GM23248 (cell line): ENCODE measurements around the gene RANBP6. TPM values are rescaled to one million over a fixed set of nuclear protein-coding genes. Genes with fewer than 3 reads are reported as not detected.

Experiments
- DNase-seq: peaks from one replicate; pipeline ENCODE4 v3.0.0-alpha.2; 2015
- H2AFZ ChIP-seq: fragments of 200-600 bp; sonication (generic); 2 replicates; pipeline ENCODE4 v1.6.1; 2016; ENCODE audit warnings: antibody characterized with exemption
- H3F3A ChIP-seq: fragments of 200-600 bp; sonication (generic); 2 replicates; pipeline ENCODE4 v1.6.1; 2016; ENCODE audit warnings: mild to moderate bottlenecking, antibody characterized with exemption, mixed run types; ENCODE audit not compliant: insufficient read depth
- H3K27ac ChIP-seq: fragments of 200-600 bp; sonication (generic); 2 replicates; pipeline ENCODE4 v1.5.1; 2016; ENCODE audit warnings: mild to moderate bottlenecking
- H3K27me3 ChIP-seq: fragments of 200-600 bp; sonication (generic); replicated peaks from 2 replicates; pipeline ENCODE4 v1.6.1; 2016; ENCODE audit warnings: mild to moderate bottlenecking; ENCODE audit not compliant: insufficient read depth
- H3K36me3 ChIP-seq: fragments of 200-600 bp; sonication (generic); 2 replicates; pipeline ENCODE4 v1.6.1; 2016; ENCODE audit warnings: low read depth, mild to moderate bottlenecking
- H3K4me1 ChIP-seq: fragments of 200-600 bp; sonication (generic); 2 replicates; pipeline ENCODE4 v1.6.1; 2016; ENCODE audit warnings: mild to moderate bottlenecking; ENCODE audit not compliant: insufficient read depth
- H3K4me2 ChIP-seq: fragments of 200-600 bp; sonication (generic); one replicate; pipeline ENCODE4 v1.6.1; 2016; ENCODE audit warnings: mild to moderate bottlenecking; ENCODE audit not compliant: unreplicated experiment
- H3K4me3 ChIP-seq: fragments of 200-600 bp; sonication (generic); 2 replicates; pipeline ENCODE4 v1.5.1; 2016; ENCODE audit warnings: mild to moderate bottlenecking
- H3K79me2 ChIP-seq: fragments of 200-600 bp; sonication (generic); 2 replicates; pipeline ENCODE4 v1.6.1; 2016; ENCODE audit warnings: mild to moderate bottlenecking; ENCODE audit not compliant: insufficient read depth
- H3K9ac ChIP-seq: fragments of 200-600 bp; sonication (generic); 2 replicates; pipeline ENCODE4 v1.6.1; 2016; ENCODE audit warnings: mild to moderate bottlenecking
- H3K9me2 ChIP-seq: fragments of 200-600 bp; sonication (generic); 2 replicates; pipeline ENCODE4 v1.6.1; 2016; ENCODE audit warnings: mixed run types, mild to moderate bottlenecking, moderate library complexity; ENCODE audit not compliant: insufficient read depth
- H3K9me3 ChIP-seq: fragments of 200-600 bp; sonication (generic); one replicate; pipeline ENCODE4 v1.6.1; 2017; ENCODE audit warnings: low read depth
- H4K20me1 ChIP-seq: fragments of 200-600 bp; sonication (generic); 2 replicates; pipeline ENCODE4 v1.6.0; 2016; ENCODE audit not compliant: insufficient read depth
- EZH2 ChIP-seq: fragments of 200-600 bp; sonication (generic); IDR thresholded peaks from 2 replicates; pipeline ENCODE4 v1.6.1; 2018; ENCODE audit warnings: antibody characterized with exemption, mild to moderate bottlenecking; ENCODE audit not compliant: insufficient read depth, poor library complexity, severe bottlenecking
- EZH2phosphoT487 ChIP-seq: fragments of 200-600 bp; sonication (generic); IDR thresholded peaks from 2 replicates; pipeline ENCODE4 v1.6.1; 2018; ENCODE audit warnings: antibody characterized with exemption, moderate library complexity, mild to moderate bottlenecking, low read depth; ENCODE audit not compliant: insufficient read depth
- WGBS, 2 experiments: methylation state at CpG; one replicate each; pipeline ENCODE4 v1.1.6; 2015 to 2017; ENCODE audit warnings: low lambda C conversion rate in 2 of 2, low coverage in 1 of 2; ENCODE audit errors: missing lambda C conversion rate in 2 of 2; 5-methylcytosine and 5-hydroxymethylcytosine counted together
- in situ Hi-C: fragments of 300-500 bp; cut with MboI; formaldehyde crosslinking; loops from 2 replicates; pipeline ENCODE4 v1.15.0; 2020
- polyA plus RNA-seq: library from polyadenylated mRNA; unstranded; fragments of >200 nt; fragmentation: Nextera tagmentation; extraction: Ambion mirVana; gene quantifications from 2 replicates; pipeline ENCODE4 v1.2.1, GENCODE V29; 2016
- total RNA-seq: library from RNA; depleted of rRNA; stranded (reverse); fragments of >200 nt; shearing (Covaris generic); gene quantifications from 2 replicates; pipeline ENCODE4 v1.2.3, GENCODE V29; 2014

Gene RANBP6
- total and polyA plus RNA-seq, 2 experiments from 2014 or later = 16.3 to 25.7 TPM

GRCh38 chr9:6014670-6015270 lies 654 bp downstream of the RANBP6 start:
- H3K4me3 ChIP-seq = peak overlapping the region; percentile 95
- H3K27ac ChIP-seq = peak overlapping the region; percentile 86
- H3K79me2 ChIP-seq = peaks cover 49% of the 10 kb centered on the region
- H3K4me2 ChIP-seq = peak overlapping the region; percentile 82
- in situ Hi-C loops = no loop called here
- DNase-seq = peak; percentile 84
- peaks cover 11% of the 10 kb centered on the region for H3K4me1 ChIP-seq
- no peak for TF ChIP-seq EZH2
- no peak for TF ChIP-seq EZH2phosphoT487
- peaks cover 15% of the 10 kb centered on the region for H3K36me3 ChIP-seq
- peak overlapping the region; percentile 88 for H3K9ac ChIP-seq
- peak overlapping the region; percentile 99 for H2AFZ ChIP-seq
- H4K20me1 ChIP-seq = no peaks in the 10 kb centered on the region
- 12 to 13% methylated on average over 9 of the region's 9 CpGs for WGBS, 2 experiments
- no peaks in the 10 kb centered on the region for H3K9me3 ChIP-seq
- no peaks in the 10 kb centered on the region for H3K27me3 ChIP-seq
- H3F3A ChIP-seq = peaks cover 17% of the 10 kb centered on the region
- H3K9me2 ChIP-seq = no peaks in the 10 kb centered on the region

- Histone ChIP-seq H3K79me2 (peaks cover 78% of the 10 kb centered on the region), H3K4me1 (peaks cover 15% of the 10 kb centered on the region), H3K4me3 (peak overlapping the region; percentile 91), H3F3A (peaks cover 22% of the 10 kb centered on the region), H2AFZ (peak overlapping the region; percentile 91), H3K36me3 (peaks cover 23% of the 10 kb centered on the region), H3K9me2 (no peaks in the 10 kb centered on the region), H3K9me3 (no peaks in the 10 kb centered on the region), H3K9ac (peak overlapping the region; percentile 93), H3K27ac (peak overlapping the region; percentile 79), H3K27me3 (no peaks in the 10 kb centered on the region), H4K20me1 (peaks cover 8% of the 10 kb centered on the region; the same call in 1 of the 2 replicates), H3K4me2 (peak overlapping the region; percentile 84)
- TF ChIP-seq EZH2 = no peak
- no peak for TF ChIP-seq EZH2phosphoT487
- WGBS, 2 experiments = 1 to 2% methylated on average over 16 to 36 of the region's 40 CpGs
- in situ Hi-C loops = no loop called here
- peak; percentile 99 for DNase-seq
Observed at GRCh38 chr9:6008169-6008979, 7.0 kb downstream of the RANBP6 start.

GRCh38 chr9:6007770-6008168 lies 7.7 kb downstream of the RANBP6 start:
- WGBS, 2 experiments = 1 to 7% methylated on average over 5 to 20 of the region's 54 CpGs
- peak overlapping the region; percentile 91 for H3K4me3 ChIP-seq
- H3K27ac ChIP-seq = peak overlapping the region; percentile 79
- TF ChIP-seq EZH2 (no peak), EZH2phosphoT487 (no peak)
- H3F3A ChIP-seq = peaks cover 22% of the 10 kb centered on the region
- peak; percentile 83 for DNase-seq
- no peaks in the 10 kb centered on the region for H3K27me3 ChIP-seq
- peak overlapping the region; percentile 93 for H3K9ac ChIP-seq
- H4K20me1 ChIP-seq = peaks cover 8% of the 10 kb centered on the region; the same call in 1 of the 2 replicates
- peaks cover 78% of the 10 kb centered on the region for H3K79me2 ChIP-seq
- peaks cover 18% of the 10 kb centered on the region for H3K36me3 ChIP-seq
- in situ Hi-C loops = no loop called here
- peak overlapping the region; percentile 91 for H2AFZ ChIP-seq
- H3K4me2 ChIP-seq = peak overlapping the region; percentile 84
- H3K9me3 ChIP-seq = no peaks in the 10 kb centered on the region
- no peaks in the 10 kb centered on the region for H3K9me2 ChIP-seq
- peaks cover 15% of the 10 kb centered on the region for H3K4me1 ChIP-seq

GRCh38 chr9:6007058-6007769 lies 8.2 kb downstream of the RANBP6 start:
- H3K36me3 ChIP-seq = peaks cover 14% of the 10 kb centered on the region; the same call in 1 of the 2 replicates
- H3K27me3 ChIP-seq = no peaks in the 10 kb centered on the region
- peaks cover 22% of the 10 kb centered on the region for H3F3A ChIP-seq
- peak overlapping the region; percentile 91 for H2AFZ ChIP-seq
- H3K79me2 ChIP-seq = peaks cover 78% of the 10 kb centered on the region
- TF ChIP-seq EZH2 (no peak), EZH2phosphoT487 (no peak)
- peaks cover 15% of the 10 kb centered on the region for H3K4me1 ChIP-seq
- peak overlapping the region; percentile 93 for H3K9ac ChIP-seq
- H3K4me2 ChIP-seq = peak overlapping the region; percentile 84
- in situ Hi-C loops = no loop called here
- H3K9me2 ChIP-seq = no peaks in the 10 kb centered on the region
- DNase-seq = peak; percentile 68
- peaks cover 8% of the 10 kb centered on the region; the same call in 1 of the 2 replicates for H4K20me1 ChIP-seq
- H3K4me3 ChIP-seq = peak overlapping the region; percentile 91
- peak overlapping the region; percentile 79 for H3K27ac ChIP-seq
- 1% methylated on average over 48 to 52 of the region's 59 CpGs for WGBS, 2 experiments
- no peaks in the 10 kb centered on the region for H3K9me3 ChIP-seq
